Lung (tissue), 12 donors: Measurements from ENCODE around the gene TMEM63C. TPM values are rescaled to one million over a fixed set of nuclear protein-coding genes. Genes with fewer than 3 reads are reported as not detected.

Experiments used
- ATAC-seq: fragments of 200-7000 bp; cut with Tn5 transposase; one replicate; pipeline ENCODE4 v1.9.1; 2020; ENCODE audit warnings: moderate number of reproducible peaks; ENCODE audit not compliant: insufficient read depth, low FRiP score
- DNase-seq, 3 donors: peaks; one replicate each; pipeline ENCODE4 v3.0.0-alpha.2; 2013 to 2017
- H3K27ac ChIP-seq, 2 donors: one replicate each; pipeline ENCODE4 v1.5.1; 2013; ENCODE audit warnings: mild to moderate bottlenecking in 2 of 2, moderate library complexity in 2 of 2, control low read depth in 1 of 2, inconsistent platforms in 1 of 2, low read depth in 1 of 2, low read length in 1 of 2
- H3K27me3 ChIP-seq, 3 donors: one replicate each; pipeline ENCODE4 v1.5.1; 2013; ENCODE audit warnings: low read length in 2 of 3; ENCODE audit not compliant: control insufficient read depth in 3 of 3, insufficient read depth in 3 of 3
- H3K36me3 ChIP-seq, 4 donors: one replicate each; pipeline ENCODE4 v1.5.1; 2013; ENCODE audit warnings: low read length in 4 of 4, mild to moderate bottlenecking in 1 of 4, moderate library complexity in 1 of 4; ENCODE audit not compliant: control insufficient read depth in 4 of 4, insufficient read depth in 4 of 4
- H3K4me1 ChIP-seq, 5 donors: one replicate each; pipeline ENCODE4 v1.5.1; 2013; ENCODE audit warnings: low read length in 5 of 5, mild to moderate bottlenecking in 2 of 5, moderate library complexity in 1 of 5; ENCODE audit not compliant: control insufficient read depth in 5 of 5, insufficient read depth in 5 of 5
- H3K4me3 ChIP-seq: one replicate; pipeline ENCODE4 v1.5.1; 2013; ENCODE audit warnings: mild to moderate bottlenecking, control low read depth, moderate library complexity
- H3K9ac ChIP-seq, 2 donors: one replicate each; pipeline ENCODE4 v1.5.1; 2013; ENCODE audit warnings: low read length in 2 of 2, control low read depth in 1 of 2; ENCODE audit not compliant: insufficient read depth in 1 of 2
- H3K9me3 ChIP-seq, 4 donors: one replicate each; pipeline ENCODE4 v1.5.1; 2013; ENCODE audit warnings: low read length in 3 of 4, mild to moderate bottlenecking in 1 of 4, moderate library complexity in 1 of 4; ENCODE audit not compliant: control insufficient read depth in 4 of 4, insufficient read depth in 3 of 4
- CTCF ChIP-seq: IDR thresholded peaks from 2 replicates; pipeline ENCODE4 v1.5.1; 2012; ENCODE audit warnings: mild to moderate bottlenecking; ENCODE audit errors: control extremely low read depth, extremely low read depth
- WGBS, 2 donors: extraction: QIAGEN DNeasy Blood & Tissue Kit; methylation state at CpG; one replicate each; pipeline ENCODE4 v1.1.7; 2013; 5-methylcytosine and 5-hydroxymethylcytosine counted together
- polyA plus RNA-seq, 2 donors: library from polyadenylated mRNA; stranded (reverse); fragments of 200-250 nt; gene quantifications; one replicate each; pipeline ENCODE4 v1.2.1, GENCODE V29; 2013
- total RNA-seq, 2 donors: library from RNA; depleted of rRNA in 1 of 2; stranded (reverse); fragments of >200 nt in 1 of 2; gene quantifications; one replicate each; pipeline ENCODE4 v1.2.1, GENCODE V29; 2014 to 2021
- donor health status: control.
- donor health status: control.
- donor health status: Bipolar disorder and iron deficiency.
- donor health status: healthy.
- donor health status: DM: yes; HTN: yes; CAD: no.

Gene TMEM63C
- total and polyA plus RNA-seq, 4 donors, result 0.20 to 1.2 (median 0.45) TPM

- H3K36me3 ChIP-seq, result no peaks in the 10 kb centered on the region
- no peaks in the 10 kb centered on the region for H3K4me1 ChIP-seq
- no peak for ATAC-seq
- peaks cover 0 to 3% (median 0%) of the 10 kb centered on the region in 4 donors for H3K9me3 ChIP-seq
- 78 to 86% methylated on average over 1 of the region's 1 CpG for WGBS, 2 donors
- H3K27me3 ChIP-seq, result peaks cover 0 to 13% (median 7%) of the 10 kb centered on the region in 3 donors
- no peak overlapping the region for H3K27ac ChIP-seq
- TF ChIP-seq CTCF, result no peak
- H3K4me3 ChIP-seq, result no peak overlapping the region
- no peak for DNase-seq
- H3K9ac ChIP-seq, result no peak overlapping the region
These were observed 9.4 kb downstream of the TMEM63C start for GRCh38 chr14:77190977-77191376.

GRCh38 chr14:77194706-77195105 lies 13.1 kb downstream of the TMEM63C start:
- H3K27ac ChIP-seq, result no peak overlapping the region
- WGBS, 2 donors, result 88 to 91% methylated on average over 8 of the region's 8 CpGs
- ATAC-seq, result no peak

GRCh38 chr14:77195766-77196165 lies 14.2 kb downstream of the TMEM63C start:
- Histone ChIP-seq H3K36me3 (no peaks in the 10 kb centered on the region), H3K27ac (no peak overlapping the region), H3K27me3 (peaks cover 0 to 6% (median 2%) of the 10 kb centered on the region in 3 donors), H3K4me1 (no peaks in the 10 kb centered on the region), H3K9ac (no peak overlapping the region), H3K4me3 (no peak overlapping the region), H3K9me3 (no peaks in the 10 kb centered on the region)
- WGBS, 2 donors, result 76 to 86% methylated on average over 9 of the region's 9 CpGs
- ATAC-seq (no peak), DNase-seq (no peak)
- no peak for TF ChIP-seq CTCF

More at GRCh38 chr14:77194706-77195105, 13.1 kb downstream of the TMEM63C start:
- H3K9ac ChIP-seq, result no peak overlapping the region
- TF ChIP-seq CTCF, result no peak
- no peaks in the 10 kb centered on the region for H3K4me1 ChIP-seq
- no peak overlapping the region for H3K4me3 ChIP-seq
- DNase-seq, result no peak
- no peaks in the 10 kb centered on the region for H3K9me3 ChIP-seq
- peaks cover 0 to 11% (median 2%) of the 10 kb centered on the region in 3 donors for H3K27me3 ChIP-seq
- no peaks in the 10 kb centered on the region for H3K36me3 ChIP-seq

- ATAC-seq, result no peak
- 86 to 99% methylated on average over 4 of the region's 4 CpGs for WGBS, 2 donors
These were observed 16.4 kb downstream of the TMEM63C start for GRCh38 chr14:77197988-77198387.

More at GRCh38 chr14:77197988-77198387, 16.4 kb downstream of the TMEM63C start:
- Histone ChIP-seq H3K36me3 (no peaks in the 10 kb centered on the region), H3K27ac (no peak overlapping the region), H3K9ac (no peak overlapping the region), H3K9me3 (no peaks in the 10 kb centered on the region), H3K27me3 (peaks cover 0 to 6% (median 2%) of the 10 kb centered on the region in 3 donors), H3K4me1 (no peaks in the 10 kb centered on the region), H3K4me3 (no peak overlapping the region)
- DNase-seq, result no peak
- TF ChIP-seq CTCF, result no peak
